K562 (cell line): ENCODE measurements around the gene TRANK1. TPM values are rescaled to one million over a fixed set of nuclear protein-coding genes. Genes with fewer than 3 reads are reported as not detected.

ENCODE experiments used
- CHD2 ChIP-seq: IDR thresholded peaks from 2 replicates; pipeline ENCODE4 v1.6.1; 2011; ENCODE audit warnings: low read depth, low read length
- FOXA1 ChIP-seq: fragments of 450-650 bp; IDR thresholded peaks from 2 replicates; pipeline ENCODE4 v1.6.1; 2016; ENCODE audit warnings: mild to moderate bottlenecking, borderline replicate concordance
- HBP1 ChIP-seq: fragments of 450-650 bp; formaldehyde crosslinking; IDR thresholded peaks from 2 replicates; pipeline ENCODE4 v1.4.0; 2022; ENCODE audit warnings: missing genetic modification characterization
- HDAC6 ChIP-seq: IDR thresholded peaks from 2 replicates; pipeline ENCODE4 v1.6.1; 2012; ENCODE audit warnings: low read depth, mild to moderate bottlenecking, control low read depth, inconsistent platforms, low read length, moderate library complexity
- HMG20A ChIP-seq: fragments of 450-650 bp; formaldehyde crosslinking; conservative IDR thresholded peaks from 2 replicates; pipeline ENCODE4 v1.4.0; 2020; ENCODE audit warnings: mild to moderate bottlenecking, mixed read lengths
- HNRNPLL ChIP-seq: fragments of 200-400 bp; formaldehyde crosslinking; IDR thresholded peaks from 2 replicates; pipeline ENCODE4 v1.6.1; 2017; ENCODE audit warnings: low read length, low read depth, mild to moderate bottlenecking; ENCODE audit not compliant: poor library complexity, severe bottlenecking
- IRF9 ChIP-seq: fragments of 450-650 bp; IDR thresholded peaks from 2 replicates; pipeline ENCODE4 v1.6.1; 2016; ENCODE audit warnings: missing biosample characterization, missing genetic modification characterization
- KAT2B ChIP-seq: IDR thresholded peaks from one replicate; pipeline ENCODE4 v1.6.1; 2012; ENCODE audit warnings: low read depth, mild to moderate bottlenecking, control low read depth, inconsistent platforms, low read length, moderate library complexity
- KLF1 ChIP-seq: fragments of 450-650 bp; IDR thresholded peaks from 2 replicates; pipeline ENCODE4 v1.6.1; 2016; ENCODE audit warnings: missing genetic modification characterization, missing compliant biosample characterization
- NR2C2 ChIP-seq, 2 experiments: fragments of 200-800 bp in 1 of 2; sonication (Bioruptor generic) in 1 of 2; sonication (generic) in 1 of 2; formaldehyde crosslinking in 1 of 2; IDR thresholded peaks; 2 replicates each; pipeline versions ENCODE4 v1.6.1 to v1.8.0; 2016 to 2022; ENCODE audit warnings: mild to moderate bottlenecking in 1 of 2, missing compliant biosample characterization in 1 of 2, missing genetic modification characterization in 1 of 2, missing genetic modification reagents in 1 of 2
- POLR3A ChIP-seq: IDR thresholded peaks from 2 replicates; pipeline ENCODE4 v1.6.1; 2011; ENCODE audit warnings: borderline replicate concordance, mild to moderate bottlenecking, moderate library complexity; ENCODE audit not compliant: insufficient read length, insufficient read depth; ENCODE audit errors: extremely low read depth
- PRPF4 ChIP-seq: fragments of 200-400 bp; formaldehyde crosslinking; IDR thresholded peaks from one replicate; pipeline ENCODE4 v1.6.1; 2017; ENCODE audit warnings: low read length, low read depth, mild to moderate bottlenecking; ENCODE audit not compliant: insufficient read depth, poor library complexity, severe bottlenecking
- RAD21 ChIP-seq, 2 experiments: fragments of 250-450 bp in 1 of 2; fragments of 450-650 bp in 1 of 2; sonication (Bioruptor Pico) in 1 of 2; formaldehyde crosslinking in 1 of 2; IDR thresholded peaks in 1 of 2; conservative IDR thresholded peaks in 1 of 2; 2 replicates each; pipeline versions ENCODE4 v1.4.0 to v1.8.0; 2020 to 2022; ENCODE audit warnings: mild to moderate bottlenecking in 2 of 2, moderate library complexity in 1 of 2
- RBM15 ChIP-seq: fragments of 200-400 bp; formaldehyde crosslinking; IDR thresholded peaks from 2 replicates; pipeline ENCODE4 v1.6.1; 2018; ENCODE audit warnings: mild to moderate bottlenecking, low read length, moderate library complexity; ENCODE audit not compliant: insufficient read depth
- RBM17 ChIP-seq: fragments of 200-400 bp; formaldehyde crosslinking; IDR thresholded peaks from 2 replicates; pipeline ENCODE4 v1.6.1; 2017; ENCODE audit warnings: low read depth, mild to moderate bottlenecking, low read length, borderline replicate concordance
- SIN3A ChIP-seq, 2 experiments: fragments of 150-350 bp in 1 of 2; IDR thresholded peaks; 2 replicates each; pipeline ENCODE4 v1.6.1; 2011 to 2016; ENCODE audit warnings: borderline replicate concordance in 2 of 2, low read depth in 2 of 2, low read length in 2 of 2, mild to moderate bottlenecking in 2 of 2, moderate library complexity in 2 of 2; ENCODE audit not compliant: control insufficient read depth in 1 of 2
- SPI1 ChIP-seq: IDR thresholded peaks from 2 replicates; pipeline ENCODE4 v1.6.1; 2011; ENCODE audit warnings: low read depth, low read length, control low read depth, borderline replicate concordance
- TCF7 ChIP-seq: sonication (generic); IDR thresholded peaks from 2 replicates; pipeline ENCODE4 v1.6.1; 2016; ENCODE audit warnings: antibody characterized with exemption, borderline replicate concordance
- TSC22D4 ChIP-seq: fragments of 450-650 bp; IDR thresholded peaks from 2 replicates; pipeline ENCODE4 v1.6.1; 2016; ENCODE audit warnings: missing genetic modification characterization, missing biosample characterization, control low read depth
- ZFP1 ChIP-seq: fragments of 450-650 bp; formaldehyde crosslinking; IDR thresholded peaks from 2 replicates; pipeline ENCODE4 v1.4.0; 2020; ENCODE audit warnings: mild to moderate bottlenecking, mixed read lengths
- ZNF224 ChIP-seq: sonication (generic); formaldehyde crosslinking; IDR thresholded peaks from 2 replicates; pipeline ENCODE4 v1.8.0; 2022; ENCODE audit warnings: mild to moderate bottlenecking, missing genetic modification reagents
- ZNF644 ChIP-seq: fragments of 200-800 bp; sonication (Bioruptor generic); IDR thresholded peaks from 2 replicates; pipeline ENCODE4 v1.6.1; 2016; ENCODE audit warnings: low read depth, missing genetic modification characterization, missing compliant biosample characterization
- ZNF740 ChIP-seq, 3 experiments: fragments of 200-800 bp in 1 of 3; sonication (Bioruptor generic) in 1 of 3; sonication (generic) in 1 of 3; formaldehyde crosslinking in 1 of 3; IDR thresholded peaks; 2 replicates each; pipeline versions ENCODE4 v1.6.1 to v1.8.0; 2016 to 2022; ENCODE audit warnings: mild to moderate bottlenecking in 2 of 3, missing compliant biosample characterization in 2 of 3, missing genetic modification characterization in 2 of 3, missing genetic modification reagents in 1 of 3
- ZNF830 ChIP-seq: fragments of 250-450 bp; sonication (Bioruptor Pico); IDR thresholded peaks from 2 replicates; pipeline ENCODE4 v1.5.0; 2021; ENCODE audit warnings: mild to moderate bottlenecking
- polyA plus RNA-seq, 8 experiments: library from polyadenylated mRNA; depleted of rRNA in 4 of 8; stranded (reverse) in 5 of 8; unstranded in 3 of 8; fragments of >200 nt; fragmentation: Nextera tagmentation in 2 of 8; fragmentation: Illumina TruSeq in 1 of 8; extraction: Ambion mirVana in 2 of 8; extraction: Trizol in 1 of 8; gene quantifications; 2 replicates each; pipeline versions ENCODE4 v1.2.1 to v1.2.3, GENCODE V29; 2011 to 2014; ENCODE audit warnings: inconsistent platforms in 1 of 8, missing spikeins in 1 of 8
- total RNA-seq, 7 experiments: library from RNA; depleted of rRNA in 6 of 7; stranded (reverse); fragments of >200 nt in 6 of 7; fragmentation: Illumina TruSeq in 2 of 7; extraction: Trizol in 2 of 7; gene quantifications; 2 replicates each; pipeline versions ENCODE4 v1.2.1 to v1.2.3, GENCODE V29; 2011 to 2021; ENCODE audit warnings: low replicate concordance in 1 of 7

The TRANK1 gene
- total and polyA plus RNA-seq, 9 of the 15 experiments (the other 6 are each of a cell fraction or from before 2014, with no cell fraction given) = 0.41 to 5.3 (median 2.1) TPM

GRCh38 chr3:36954452-36955134 is 9.7 kb upstream of the TRANK1 start (continued):
- TF ChIP-seq NR2C2 (CRISPR knock-in tag; IDR thresholded peaks at IDR 0.05) = peak; percentile 54; the same call in 1 of the 2 replicates
- TF ChIP-seq NR2C2 (tag; IDR thresholded peaks at IDR 0.05) = peak; percentile 76
- TF ChIP-seq KLF1 = no peak
- no peak for TF ChIP-seq HDAC6
- no peak for TF ChIP-seq RBM15
- TF ChIP-seq HBP1 (CRISPR knock-in tag) = 0 out of 2 replicates have a peak, but pooled peaks have one; percentile 38
- no peak for TF ChIP-seq SIN3A (IDR thresholded peaks at IDR 0.05; ENCODE audit: borderline replicate concordance in 2 of 2, control insufficient read depth in 1 of 2, low read depth in 2 of 2, low read length in 2 of 2)
- TF ChIP-seq IRF9 (tag) = no peak
- TF ChIP-seq KAT2B = no peak
- no peak for TF ChIP-seq ZNF644
- TF ChIP-seq ZNF740 (CRISPR knock-in tag; IDR thresholded peaks at IDR 0.05) = no peak
- TF ChIP-seq ZNF740 (tag; IDR thresholded peaks at IDR 0.05) = no peak
- no peak for TF ChIP-seq ZNF830
- no peak for TF ChIP-seq SPI1
- TF ChIP-seq POLR3A = no peak
- TF ChIP-seq RAD21 (CRISPR knock-in tag; conservative IDR thresholded peaks at IDR 0.05 in 1 of 2, IDR thresholded peaks at IDR 0.05 in 1 of 2) = no peak
- TF ChIP-seq HMG20A (CRISPR knock-in tag) = no peak
- no peak for TF ChIP-seq TSC22D4 (tag)
- no peak for TF ChIP-seq RBM17
- TF ChIP-seq ZNF224 (CRISPR knock-in tag) = no peak
- TF ChIP-seq TCF7 = no peak
- no peak for TF ChIP-seq HNRNPLL
- no peak for TF ChIP-seq FOXA1
- no peak for TF ChIP-seq CHD2
- no peak for TF ChIP-seq ZFP1 (CRISPR knock-in tag)
- no peak for TF ChIP-seq PRPF4
